HG02884 (cell line): ENCODE measurements around the gene SNRPD3.

ENCODE experiments used
- ATAC-seq: cut with Tn5 transposase; IDR thresholded peaks from one replicate; pipeline ENCODE4 v1.9.1; 2021; ENCODE audit warnings: mild to moderate bottlenecking, moderate library complexity; ENCODE audit not compliant: unreplicated experiment

Gene SNRPD3

DNA sequence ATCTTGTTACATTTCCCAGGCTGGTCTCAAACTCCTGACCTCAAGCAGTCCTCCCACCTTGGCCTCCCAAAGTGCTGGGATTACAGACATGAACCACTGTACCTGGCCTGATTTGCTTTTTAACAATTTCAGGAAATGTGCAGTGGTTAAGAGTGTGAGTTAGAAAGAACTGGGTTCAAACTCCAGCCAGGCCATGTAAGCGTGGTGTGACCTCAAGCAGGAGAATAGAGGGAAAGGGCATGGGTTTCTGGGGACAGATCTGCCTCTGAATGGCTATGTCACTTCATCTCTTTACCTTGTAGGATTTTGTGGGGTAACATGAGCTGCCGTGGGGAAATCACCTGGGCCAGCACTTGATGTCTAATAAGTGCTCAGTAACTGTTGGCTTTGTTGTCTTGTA lies 9.3 kb downstream of the SNRPD3 start:
- ATAC-seq, result no peak

DNA sequence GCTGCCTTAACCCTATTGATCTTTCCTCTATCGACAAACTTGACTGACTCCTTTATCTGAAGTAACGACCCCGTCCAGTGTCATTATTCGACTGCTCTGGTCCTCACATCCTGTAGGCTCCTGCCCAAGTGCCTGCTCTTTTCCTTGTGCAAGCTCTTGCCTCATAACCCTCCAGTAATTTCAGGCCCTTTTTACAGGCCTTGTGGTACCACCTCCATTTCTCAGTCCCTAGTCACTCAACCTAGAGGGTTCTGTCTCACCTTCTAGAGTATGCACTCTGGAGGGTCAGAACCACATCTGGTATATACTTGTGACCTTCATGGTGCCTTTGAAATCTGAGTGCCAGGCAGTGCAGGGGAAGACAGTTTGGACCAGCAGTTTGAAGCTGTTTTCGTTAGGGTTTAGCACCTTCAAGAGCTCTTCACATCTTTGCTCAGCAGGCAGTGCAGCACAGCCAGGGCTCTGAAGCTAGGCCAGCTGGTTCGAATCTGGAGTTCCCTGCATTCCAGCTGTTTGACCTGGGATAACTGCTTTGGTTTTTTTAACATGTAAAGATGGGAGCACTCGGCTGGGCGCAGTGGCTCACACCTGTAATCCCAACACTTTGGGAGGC lies 11.2 kb downstream of the SNRPD3 start:
- ATAC-seq, result no peak

DNA sequence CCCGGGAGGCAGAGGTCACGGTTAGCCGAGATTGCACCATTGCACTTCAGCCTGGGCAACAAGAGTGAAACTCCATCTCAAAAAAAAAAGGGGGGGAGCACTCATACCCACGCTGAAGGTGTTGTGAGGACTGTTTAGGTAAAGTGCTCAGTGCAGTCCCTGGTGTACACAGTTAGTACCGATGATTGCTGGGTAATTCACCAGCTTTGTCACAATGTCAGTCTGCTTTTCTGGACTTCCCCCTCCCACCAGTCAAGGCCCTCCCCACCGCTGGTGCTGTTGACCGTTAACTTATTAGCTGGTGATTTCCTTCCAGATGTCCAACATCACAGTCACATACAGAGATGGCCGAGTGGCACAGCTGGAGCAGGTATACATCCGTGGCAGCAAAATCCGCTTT lies 11.9 kb downstream of the SNRPD3 start:
- no peak for ATAC-seq

DNA sequence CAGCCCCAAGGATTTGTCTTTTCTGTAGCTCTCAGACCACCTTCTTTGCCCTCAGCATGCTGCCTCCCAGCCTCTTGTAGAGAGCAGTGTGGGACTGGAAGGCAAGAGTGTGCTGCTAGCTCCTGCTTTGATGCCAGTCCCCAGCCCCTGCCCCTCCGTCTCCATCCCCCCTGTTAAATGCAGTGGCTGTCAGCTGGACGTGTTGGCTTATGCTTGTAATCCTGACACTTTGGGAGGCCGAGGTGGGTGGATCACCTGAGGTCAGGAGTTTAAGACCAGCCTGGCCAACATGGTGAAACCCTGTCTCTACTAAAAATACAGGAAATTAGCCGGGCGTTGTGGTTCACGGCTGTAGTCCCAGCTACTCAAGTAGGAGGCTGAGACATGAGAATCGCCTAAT lies 15.5 kb downstream of the SNRPD3 start:
- no peak for ATAC-seq

DNA sequence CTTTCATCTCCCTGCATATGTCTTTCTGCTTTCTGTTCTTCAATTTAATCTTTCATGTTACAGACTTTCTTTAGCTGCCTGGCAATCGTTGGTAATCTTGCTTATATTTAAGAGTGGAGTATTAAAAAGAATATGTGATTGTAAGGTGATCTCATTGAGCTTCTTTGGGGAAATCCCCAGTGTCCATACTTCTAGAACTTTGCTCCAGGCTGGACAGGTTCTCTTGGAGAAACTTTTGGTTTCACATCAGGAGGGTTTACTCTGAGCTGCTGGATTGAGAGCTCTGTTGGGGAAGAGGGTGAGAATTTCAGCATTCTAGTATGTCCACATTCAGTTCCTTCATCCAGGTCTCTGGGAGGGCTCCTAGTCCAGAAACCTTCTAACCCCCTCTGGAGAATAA lies 21.0 kb downstream of the SNRPD3 start:
- no peak for ATAC-seq

DNA sequence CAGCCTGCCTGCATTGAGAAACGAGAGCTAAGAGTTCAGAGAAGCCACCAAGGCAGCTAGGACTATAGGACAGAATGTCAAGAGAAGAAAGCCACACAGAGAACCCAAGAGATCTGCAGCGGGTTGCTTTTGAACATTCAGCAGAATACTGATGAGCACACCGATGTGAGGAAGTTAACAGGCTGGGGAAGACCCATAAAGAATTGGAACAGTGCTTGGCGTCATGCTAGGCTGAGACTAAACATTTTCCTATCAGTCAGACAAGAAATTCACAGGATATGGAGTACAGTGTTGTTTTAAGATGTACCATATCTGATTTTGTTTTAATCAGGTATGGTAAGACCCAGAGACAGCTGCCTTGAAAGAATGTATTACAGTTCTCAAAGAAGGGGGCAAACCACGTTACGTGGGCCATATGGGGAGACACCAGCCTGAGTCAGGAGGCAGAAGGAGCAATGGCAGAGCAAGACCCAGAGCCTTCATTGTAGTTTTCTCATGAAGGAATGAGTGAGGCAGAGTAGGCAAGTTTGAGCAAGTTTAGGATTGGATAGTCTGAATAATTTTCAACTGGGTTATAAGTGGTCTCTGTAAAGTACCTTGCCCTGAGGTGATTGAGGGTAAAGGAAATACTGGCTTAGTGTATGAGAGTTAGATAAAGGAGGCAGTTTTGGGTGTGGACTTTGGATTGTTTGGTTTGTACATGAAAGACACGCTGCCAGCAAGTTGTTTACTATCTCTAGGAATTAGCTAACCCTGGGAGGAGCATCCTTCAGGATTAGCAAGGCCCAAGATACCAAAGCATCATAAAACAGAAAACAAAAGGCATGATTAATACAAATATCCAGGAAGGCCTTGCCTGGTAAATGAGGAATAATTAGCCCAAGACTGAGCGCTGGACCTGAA lies 22.8 kb downstream of the SNRPD3 start:
- ATAC-seq, result no peak

DNA sequence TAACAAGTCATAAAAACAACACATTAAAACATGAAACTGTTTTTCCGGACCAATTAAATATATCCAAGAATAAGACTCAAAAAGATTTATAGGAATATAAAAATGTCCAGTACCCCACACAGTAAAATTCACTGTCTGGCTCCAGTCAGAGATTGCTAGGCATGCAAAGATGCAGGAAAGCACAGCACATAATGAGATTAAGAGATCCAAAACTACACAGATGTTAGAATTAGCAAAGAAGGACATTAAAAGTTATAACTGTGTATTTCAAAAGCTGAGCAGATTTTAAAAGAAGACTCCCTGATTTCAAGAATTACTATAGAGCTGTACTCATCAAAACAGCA lies 23.4 kb downstream of the SNRPD3 start:
- no peak for ATAC-seq

DNA sequence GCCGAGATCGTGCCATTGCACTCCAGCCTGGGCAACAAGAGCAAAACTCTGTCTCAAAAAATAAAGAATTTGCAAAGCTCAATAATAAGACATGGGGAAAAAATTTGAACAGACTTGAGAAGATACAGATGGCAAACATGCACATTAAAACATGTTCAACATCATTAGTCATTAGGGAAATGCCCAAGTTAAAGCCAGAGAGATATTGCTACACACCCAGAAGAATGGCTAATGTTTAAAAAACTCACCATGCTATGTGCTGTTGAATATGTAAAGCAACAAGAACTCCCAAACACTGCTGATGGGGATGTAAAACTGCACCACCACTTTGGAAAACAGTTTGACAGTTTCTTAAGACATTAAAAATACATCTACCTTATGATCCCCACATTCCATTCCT lies 24.5 kb downstream of the SNRPD3 start:
- ATAC-seq, result no peak

DNA sequence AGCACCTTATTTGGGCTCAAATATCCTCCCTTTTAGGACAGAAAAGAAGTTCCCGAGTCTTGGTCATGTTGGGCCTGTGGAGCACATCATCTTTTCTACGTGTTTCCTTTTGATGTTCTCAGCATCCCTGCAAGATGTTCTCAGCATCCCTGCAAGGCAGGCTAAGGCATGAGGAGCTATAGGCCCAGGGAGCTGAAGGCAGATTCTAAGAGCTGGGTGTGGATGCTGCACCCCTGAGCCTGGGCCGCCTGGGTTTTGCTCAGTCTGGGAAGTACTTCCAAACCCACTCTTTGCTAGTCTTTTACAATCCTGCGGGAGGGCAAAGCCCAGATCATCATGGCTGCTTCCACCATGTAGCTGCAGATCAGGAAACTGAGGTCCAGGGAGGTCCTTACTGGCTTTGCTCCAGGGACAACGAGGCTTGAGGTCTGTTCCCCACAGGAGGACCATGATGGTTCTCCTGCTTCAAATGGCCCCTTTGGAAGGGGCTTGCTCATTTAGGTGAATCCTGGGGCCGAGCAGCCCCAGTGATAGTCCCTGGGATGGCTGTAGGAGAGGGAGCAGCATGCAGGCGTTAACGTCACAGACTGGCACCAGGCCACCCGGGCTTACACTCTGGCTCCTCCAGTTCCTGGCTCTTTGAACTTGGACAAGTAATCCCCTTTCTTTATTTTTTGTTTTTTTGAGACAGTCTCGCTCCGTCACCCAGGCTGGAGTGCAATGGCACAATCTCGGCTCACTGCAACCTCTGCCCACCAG lies 26.4 kb downstream of the SNRPD3 start:
- ATAC-seq, result no peak

DNA sequence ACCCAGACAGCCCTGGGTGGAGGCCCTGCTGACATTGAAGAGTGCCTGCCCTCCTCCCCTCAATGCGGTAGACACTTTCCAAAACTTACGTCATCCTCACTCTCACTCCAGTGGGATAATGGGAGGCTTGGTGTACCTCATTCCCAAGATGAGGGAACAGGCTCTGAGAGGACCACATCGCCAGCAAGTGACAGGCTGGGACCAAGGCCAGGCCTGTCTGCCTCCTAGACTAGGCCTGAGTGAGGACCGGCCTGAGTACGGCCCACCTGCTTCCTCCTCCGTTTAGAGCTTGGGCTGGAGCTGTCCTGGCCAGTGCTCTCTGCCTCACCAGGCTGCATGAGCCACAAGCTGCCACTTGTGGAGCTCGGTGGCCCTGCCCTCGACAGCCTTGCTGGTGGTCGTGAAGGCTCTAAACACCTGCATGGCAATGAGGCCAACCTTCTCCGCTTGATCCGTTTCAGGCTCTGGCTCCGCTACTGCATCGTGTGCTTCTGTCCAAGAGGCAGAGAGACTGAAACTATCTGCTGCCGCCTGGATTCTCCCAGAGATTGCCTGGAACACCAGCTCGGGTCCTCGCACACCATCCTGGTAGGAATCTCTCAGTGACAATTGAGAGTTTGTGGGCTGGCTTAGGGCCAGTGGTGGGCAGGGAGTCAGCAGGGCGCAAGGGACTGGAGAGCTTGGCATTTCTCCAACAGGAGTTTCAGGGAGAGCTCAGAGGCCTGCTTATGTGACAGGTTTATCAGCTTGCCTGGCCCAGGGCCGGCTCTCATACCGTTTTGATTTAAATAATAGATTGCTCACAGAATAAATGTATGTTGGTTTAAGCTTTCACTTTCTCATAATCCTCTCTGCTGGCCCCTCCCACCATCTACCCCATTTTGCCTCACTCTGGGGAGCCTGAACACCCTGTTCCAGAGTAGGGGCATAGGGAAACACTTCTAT lies 27.7 kb downstream of the SNRPD3 start:
- no peak for ATAC-seq

DNA sequence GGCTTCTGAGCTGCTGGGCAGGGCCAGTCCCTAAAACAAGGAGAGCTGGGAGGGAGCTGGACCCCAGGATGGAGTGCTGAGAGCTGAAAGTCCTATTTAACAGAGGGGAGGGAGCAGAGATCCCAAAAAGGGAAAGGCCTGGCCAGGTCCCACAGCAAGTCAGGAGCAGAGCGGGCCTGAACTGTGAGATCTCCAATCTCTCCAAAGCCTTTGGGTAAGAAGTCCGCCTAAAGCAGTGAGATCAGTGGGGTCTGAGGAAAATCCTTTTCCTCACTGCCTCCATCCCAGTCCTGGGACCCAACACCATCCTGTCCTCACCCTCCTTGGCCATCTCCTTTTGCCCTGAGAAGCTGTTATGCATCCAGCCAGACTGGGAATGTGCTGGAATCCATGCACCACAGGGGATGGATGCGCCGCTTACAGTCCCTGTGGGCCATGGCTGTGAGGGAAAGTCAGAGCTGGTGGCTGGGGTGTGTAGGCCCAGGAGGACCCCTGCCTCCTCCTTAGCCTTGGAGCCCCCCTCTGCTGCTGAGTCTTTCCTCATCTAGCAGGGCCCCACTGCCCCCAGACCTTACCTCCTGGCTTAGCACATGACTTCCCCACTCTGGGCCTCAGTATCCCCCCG lies 28.5 kb downstream of the SNRPD3 start:
- no peak for ATAC-seq

DNA sequence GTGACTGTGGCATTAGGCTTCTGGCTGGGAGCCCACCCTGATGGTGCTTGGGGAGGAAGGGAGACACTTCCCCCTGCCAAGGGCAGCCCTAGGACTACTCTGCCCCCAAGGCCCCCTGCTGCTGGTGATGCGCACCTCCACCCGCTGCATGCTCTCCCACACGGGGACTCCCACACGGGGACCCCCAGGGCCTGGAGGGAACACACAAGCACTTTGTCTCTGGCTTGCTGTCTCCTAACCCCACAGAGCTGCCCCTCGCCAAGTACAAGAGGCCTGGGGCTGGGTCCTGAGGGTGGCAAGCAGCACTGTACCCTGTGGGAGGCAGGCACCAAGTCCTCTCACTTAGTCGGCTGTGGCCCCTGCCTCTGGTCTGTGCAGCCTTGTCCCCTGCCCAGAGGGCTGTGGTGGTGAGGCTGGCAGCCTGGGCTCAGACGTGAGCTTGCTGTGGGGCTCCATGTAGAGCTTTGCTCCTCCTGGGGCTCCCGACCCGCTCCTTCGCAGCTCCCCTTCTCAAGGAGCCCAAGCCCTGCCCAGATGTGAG lies 29.1 kb downstream of the SNRPD3 start:
- ATAC-seq, result no peak

DNA sequence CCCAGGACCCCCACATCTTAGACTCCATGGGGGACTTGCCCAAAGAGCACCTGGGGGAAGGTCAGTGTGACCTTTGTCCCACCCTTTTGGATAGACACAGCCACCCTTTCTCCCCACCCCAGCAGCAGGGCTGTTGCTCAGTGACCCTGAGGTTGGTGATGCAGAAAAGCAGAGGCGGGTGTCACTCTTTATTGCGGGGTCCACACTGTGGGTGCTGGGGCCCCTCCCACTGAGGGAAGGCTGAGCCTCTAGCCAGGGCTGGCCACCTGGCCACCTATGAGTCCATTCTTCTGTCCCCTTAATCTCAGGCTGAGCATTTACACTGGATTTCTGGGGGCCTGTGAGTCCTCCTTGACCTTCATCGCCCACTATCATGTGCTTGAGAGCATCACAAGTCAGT lies 29.7 kb downstream of the SNRPD3 start:
- no peak for ATAC-seq

DNA sequence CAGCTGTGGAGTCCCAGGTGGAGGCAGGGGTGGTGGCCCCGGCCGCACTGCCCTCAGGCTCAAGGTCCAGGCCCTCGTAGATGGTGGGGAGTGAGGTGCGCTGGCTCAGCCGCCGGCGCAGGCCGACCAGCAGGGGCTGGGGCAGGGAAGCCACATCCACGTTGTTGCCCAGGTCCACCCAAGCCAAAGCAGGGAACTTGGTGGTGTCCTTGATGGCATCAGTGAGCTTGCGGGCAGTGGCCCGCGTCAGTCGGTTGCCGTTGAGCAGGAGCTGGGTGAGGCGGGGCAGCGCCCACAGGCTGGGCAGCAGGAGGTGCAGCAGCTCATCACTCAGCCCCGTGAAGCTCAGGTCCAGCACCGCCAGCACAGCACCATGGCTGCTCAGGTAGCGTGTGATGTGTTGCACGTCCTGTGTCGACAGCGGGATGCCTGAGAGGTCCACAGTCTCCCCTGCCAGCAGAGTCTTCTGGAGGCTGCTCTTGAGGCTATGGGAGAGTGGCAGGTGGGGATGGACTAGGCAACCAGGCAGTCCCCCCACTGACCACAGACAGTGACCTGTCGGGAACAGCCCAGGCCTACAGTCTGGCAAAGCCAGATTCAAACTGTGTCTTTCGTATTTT lies 30.2 kb downstream of the SNRPD3 start:
- no peak for ATAC-seq

DNA sequence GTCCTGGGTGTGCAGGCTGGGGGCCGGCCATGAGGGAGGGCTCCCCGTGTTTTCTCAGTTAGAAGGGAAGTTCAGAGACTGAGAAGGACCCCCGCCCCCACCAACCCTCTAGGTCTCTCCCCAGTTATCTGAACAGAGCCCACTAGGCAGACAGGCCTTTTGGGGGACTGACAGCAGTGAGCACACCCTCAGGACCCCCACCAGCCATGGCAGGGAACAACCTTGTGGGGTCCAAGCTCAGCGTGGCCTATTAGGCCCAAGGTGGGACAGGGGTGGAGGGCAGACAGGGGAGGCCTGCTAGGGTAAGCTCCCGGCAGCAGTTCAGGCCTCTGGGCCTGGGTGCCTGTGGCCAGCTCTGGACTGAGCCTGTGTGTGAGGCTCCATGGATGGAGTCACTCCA lies 31.5 kb downstream of the SNRPD3 start:
- no peak for ATAC-seq

DNA sequence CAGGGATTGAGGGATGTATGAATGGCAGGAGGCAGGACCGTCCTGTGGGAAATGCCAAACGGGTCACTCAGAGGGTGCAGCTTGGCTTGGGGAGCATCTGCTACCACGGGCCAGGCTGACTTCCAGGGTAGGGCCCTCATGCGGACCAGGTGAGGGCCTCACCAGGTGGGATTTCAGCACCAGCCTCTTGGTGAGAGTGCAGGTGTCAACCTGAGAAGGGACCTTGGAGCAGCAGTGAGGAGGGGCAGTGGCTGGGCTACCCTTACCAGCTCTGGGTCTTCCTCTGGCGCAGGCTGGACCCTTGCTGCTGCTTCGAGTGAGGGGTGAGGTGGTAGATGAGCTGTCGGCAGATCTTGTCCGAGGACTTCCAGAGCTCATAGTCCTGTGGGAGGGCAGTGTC lies 32.1 kb downstream of the SNRPD3 start:
- ATAC-seq, result no peak

DNA sequence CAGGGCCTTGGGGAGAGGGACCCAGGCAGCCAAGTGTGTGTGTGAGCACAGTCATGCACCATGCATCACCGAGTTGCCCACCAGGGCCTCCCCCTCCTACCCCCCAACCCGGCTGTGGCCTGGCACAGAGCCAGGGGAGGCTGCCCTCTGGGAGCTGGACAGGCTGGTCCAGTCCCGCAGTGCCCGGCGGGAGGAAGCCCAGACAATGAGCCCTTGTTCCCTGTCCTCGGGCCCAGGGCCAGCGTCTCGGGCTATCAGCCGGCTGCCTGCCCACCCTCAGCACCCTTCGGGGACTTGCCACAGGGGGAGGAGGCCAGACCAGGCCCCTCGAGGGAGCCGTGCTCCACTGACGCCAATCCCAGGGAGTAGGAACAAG lies 32.6 kb downstream of the SNRPD3 start:
- ATAC-seq, result no peak

DNA sequence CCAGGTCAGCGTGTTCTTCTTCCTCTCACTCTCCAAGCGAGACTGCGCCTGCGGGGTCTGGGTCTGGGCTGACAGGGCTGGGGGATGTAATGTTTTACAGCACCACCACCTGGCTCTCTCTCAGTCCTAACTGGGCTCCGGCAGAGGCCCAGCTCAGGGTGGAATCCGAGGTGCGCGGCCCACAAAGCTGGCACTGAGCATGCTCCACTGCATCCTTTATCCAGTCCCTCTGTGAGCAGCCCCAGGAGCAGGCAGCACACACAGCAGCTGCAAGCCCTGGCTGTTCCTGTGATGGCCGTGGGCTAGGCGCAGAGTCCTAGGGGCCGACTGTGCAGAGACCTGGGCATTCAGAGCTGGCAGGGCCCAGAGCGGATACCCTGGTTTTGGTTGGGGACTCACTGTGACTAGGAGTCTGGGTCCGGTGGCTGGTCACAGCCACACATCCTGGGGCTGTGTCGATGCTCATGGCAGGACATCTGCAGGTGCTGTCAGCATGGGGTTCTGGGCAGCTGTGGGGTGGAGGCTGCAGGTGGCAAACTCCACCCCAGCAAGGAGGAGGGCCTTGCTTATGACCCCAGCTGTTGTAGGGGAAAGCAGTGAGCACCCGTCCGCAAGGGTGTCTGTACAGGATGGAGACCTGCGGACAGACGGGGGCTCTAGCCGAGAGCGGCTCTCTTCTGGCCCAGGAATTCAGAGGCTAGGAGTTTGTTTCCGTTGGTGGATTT lies 33.1 kb downstream of the SNRPD3 start:
- ATAC-seq, result no peak

DNA sequence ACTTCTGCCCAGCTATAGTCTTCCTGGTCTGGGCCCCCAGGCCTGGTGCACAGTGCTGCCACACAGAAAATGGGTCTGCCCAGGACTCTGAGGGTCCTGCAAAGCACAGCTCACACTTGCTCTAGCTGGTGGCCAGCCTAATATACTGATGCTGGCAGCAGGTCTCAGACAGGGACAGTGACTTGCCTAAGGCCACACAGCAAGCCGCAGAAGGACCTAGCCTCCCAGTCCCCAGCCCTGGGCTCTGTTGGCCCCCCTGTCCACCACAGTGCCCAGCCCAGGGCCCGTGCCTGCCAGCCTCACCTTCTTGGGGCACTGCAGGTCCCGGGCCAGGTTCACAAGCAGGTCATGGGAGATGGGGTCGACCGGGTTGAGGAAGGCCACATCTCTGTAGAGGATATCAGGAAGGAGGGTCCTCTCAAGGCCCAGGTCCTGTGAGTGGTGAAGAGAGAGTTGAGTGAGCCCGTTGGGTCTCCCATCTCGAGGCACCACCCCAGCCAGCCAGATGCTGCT lies 33.8 kb downstream of the SNRPD3 start:
- no peak for ATAC-seq
